Panc1 (cell line): ENCODE measurements around the gene ADAMTS15.

Experiments
- CTCF ChIP-seq: fragments of 450-650 bp; IDR thresholded peaks from 2 replicates; pipeline ENCODE4 v1.5.1; 2017; ENCODE audit warnings: mild to moderate bottlenecking
- POLR2AphosphoS5 ChIP-seq: IDR thresholded peaks from 2 replicates; pipeline ENCODE4 v1.6.1; 2012; ENCODE audit warnings: mild to moderate bottlenecking, low read depth, low read length, moderate library complexity
- REST ChIP-seq, 2 experiments: IDR thresholded peaks; 2 replicates each; pipeline ENCODE4 v1.6.1; 2011 to 2012; ENCODE audit warnings: low read depth in 2 of 2, control low read depth in 1 of 2, low read length in 1 of 2, mild to moderate bottlenecking in 1 of 2, moderate library complexity in 1 of 2; ENCODE audit not compliant: insufficient read depth in 1 of 2
- SIN3A ChIP-seq: IDR thresholded peaks from 2 replicates; pipeline ENCODE4 v1.6.1; 2012; ENCODE audit warnings: low read depth, mild to moderate bottlenecking, low read length, moderate library complexity, borderline replicate concordance; ENCODE audit not compliant: insufficient read depth
- TCF7L2 ChIP-seq: IDR thresholded peaks from 2 replicates; pipeline ENCODE4 v1.6.1; 2011; ENCODE audit warnings: mild to moderate bottlenecking, low read depth, low read length, inconsistent platforms

GRCh38 chr11:130427581-130428315 lies 20.7 kb upstream of the ADAMTS15 start:
- TF ChIP-seq CTCF: no peak; the same call in 1 of the 2 replicates
- no peak for TF ChIP-seq SIN3A
- no peak for TF ChIP-seq TCF7L2
- TF ChIP-seq REST (IDR thresholded peaks at IDR 0.05; ENCODE audit: insufficient read depth in 1 of 2, low read depth in 2 of 2, low read length in 1 of 2): no peak
- no peak for TF ChIP-seq POLR2AphosphoS5
